ENCODE measurements around the gene CCDC85C.

Gene CCDC85C

DNA sequence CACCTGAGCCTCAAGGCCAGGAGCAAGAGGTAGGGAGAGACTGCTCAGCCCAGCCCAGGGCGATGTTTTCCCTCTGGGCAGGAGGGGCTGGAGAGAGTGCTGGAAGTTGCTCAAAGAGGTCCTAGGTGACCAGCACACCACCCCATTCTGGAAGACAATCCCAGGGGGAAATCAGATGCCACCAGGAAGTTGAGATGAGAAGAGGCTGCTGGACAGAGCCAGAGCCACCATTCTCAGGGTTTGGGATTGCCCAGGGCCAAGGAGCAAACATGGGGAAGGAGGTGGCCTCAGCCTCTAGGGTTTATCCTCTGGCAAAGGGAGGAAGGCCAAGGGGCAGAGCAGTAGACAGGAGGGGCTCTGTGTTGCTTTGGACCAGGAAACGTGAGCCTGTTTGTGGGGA is 11.6 kb downstream of the CCDC85C start:
- ChIA-PET CTCF (no interaction called here), POLR2A (no interaction called here)
- no peak for DNase-seq (ENCODE audit: extremely low spot score)
- TF ChIP-seq HDGF (IDR thresholded peaks at IDR 0.05; ENCODE audit: borderline replicate concordance) (no peak), CTBP1 (IDR thresholded peaks at IDR 0.05; ENCODE audit: borderline replicate concordance) (no peak), NFRKB (IDR thresholded peaks at IDR 0.05) (no peak), ZNF384 (IDR thresholded peaks at IDR 0.05) (no peak), ARNT (IDR thresholded peaks at IDR 0.05) (no peak), LEF1 (IDR thresholded peaks at IDR 0.05; ENCODE audit: borderline replicate concordance) (no peak), SUZ12 (IDR thresholded peaks at IDR 0.05) (no peak), FOXA1 (IDR thresholded peaks at IDR 0.05) (no peak)
- TF ChIP-seq, protein P1, sequence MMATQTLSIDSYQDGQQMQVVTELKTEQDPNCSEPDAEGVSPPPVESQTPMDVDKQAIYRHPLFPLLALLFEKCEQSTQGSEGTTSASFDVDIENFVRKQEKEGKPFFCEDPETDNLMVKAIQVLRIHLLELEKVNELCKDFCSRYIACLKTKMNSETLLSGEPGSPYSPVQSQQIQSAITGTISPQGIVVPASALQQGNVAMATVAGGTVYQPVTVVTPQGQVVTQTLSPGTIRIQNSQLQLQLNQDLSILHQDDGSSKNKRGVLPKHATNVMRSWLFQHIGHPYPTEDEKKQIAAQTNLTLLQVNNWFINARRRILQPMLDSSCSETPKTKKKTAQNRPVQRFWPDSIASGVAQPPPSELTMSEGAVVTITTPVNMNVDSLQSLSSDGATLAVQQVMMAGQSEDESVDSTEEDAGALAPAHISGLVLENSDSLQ (IDR thresholded peaks at IDR 0.05) = no peak

DNA sequence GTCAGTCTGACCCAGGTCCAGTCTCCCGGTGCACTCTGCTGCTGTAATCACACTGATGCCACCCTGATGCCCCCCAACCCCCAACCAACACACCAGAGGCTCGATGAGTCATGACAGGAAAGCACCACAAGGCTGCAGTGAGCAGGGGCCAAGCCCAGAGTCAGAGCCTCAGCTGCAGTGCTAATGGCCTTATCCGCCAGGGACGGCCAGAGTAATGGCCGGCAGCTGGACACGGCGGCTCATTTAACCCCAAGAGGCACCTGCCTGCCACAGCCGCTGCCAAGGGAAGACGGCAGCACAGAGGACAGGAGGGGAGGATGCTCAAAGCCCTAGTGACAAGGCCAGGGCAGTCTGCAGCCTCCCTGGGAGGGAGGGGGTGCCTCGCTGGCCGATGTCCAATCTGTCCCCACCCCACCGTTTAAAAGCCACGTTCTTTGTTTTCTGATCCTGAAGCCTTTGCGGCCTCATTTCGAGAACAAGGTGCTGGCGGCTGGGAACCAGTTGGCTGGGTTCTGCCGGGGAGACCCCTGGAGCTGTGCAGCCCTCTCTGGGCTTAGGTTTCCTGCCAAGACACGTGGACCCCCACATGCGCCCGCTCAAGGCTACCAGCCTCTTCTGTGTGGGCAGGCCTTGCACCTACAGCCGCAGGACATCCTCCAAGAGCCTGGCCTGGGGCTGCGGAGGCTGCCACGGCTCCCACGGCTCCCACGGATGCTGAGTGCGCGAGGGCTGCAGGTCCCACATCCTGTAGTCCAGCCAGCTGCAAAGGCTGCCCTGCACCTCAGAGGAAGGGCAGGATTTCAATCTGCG is 13.1 kb downstream of the CCDC85C start:
- ChIA-PET POLR2A (no interaction called here), CTCF (no interaction called here)
- no peak for TF ChIP-seq CTBP1 (IDR thresholded peaks at IDR 0.05; ENCODE audit: borderline replicate concordance)
- TF ChIP-seq SP1 (IDR thresholded peaks at IDR 0.05) = no peak
- TF ChIP-seq LEF1 (IDR thresholded peaks at IDR 0.05; ENCODE audit: borderline replicate concordance) = no peak
- no peak for TF ChIP-seq ZNF384 (IDR thresholded peaks at IDR 0.05)
- DNase-seq (ENCODE audit: extremely low spot score) = no peak

DNA sequence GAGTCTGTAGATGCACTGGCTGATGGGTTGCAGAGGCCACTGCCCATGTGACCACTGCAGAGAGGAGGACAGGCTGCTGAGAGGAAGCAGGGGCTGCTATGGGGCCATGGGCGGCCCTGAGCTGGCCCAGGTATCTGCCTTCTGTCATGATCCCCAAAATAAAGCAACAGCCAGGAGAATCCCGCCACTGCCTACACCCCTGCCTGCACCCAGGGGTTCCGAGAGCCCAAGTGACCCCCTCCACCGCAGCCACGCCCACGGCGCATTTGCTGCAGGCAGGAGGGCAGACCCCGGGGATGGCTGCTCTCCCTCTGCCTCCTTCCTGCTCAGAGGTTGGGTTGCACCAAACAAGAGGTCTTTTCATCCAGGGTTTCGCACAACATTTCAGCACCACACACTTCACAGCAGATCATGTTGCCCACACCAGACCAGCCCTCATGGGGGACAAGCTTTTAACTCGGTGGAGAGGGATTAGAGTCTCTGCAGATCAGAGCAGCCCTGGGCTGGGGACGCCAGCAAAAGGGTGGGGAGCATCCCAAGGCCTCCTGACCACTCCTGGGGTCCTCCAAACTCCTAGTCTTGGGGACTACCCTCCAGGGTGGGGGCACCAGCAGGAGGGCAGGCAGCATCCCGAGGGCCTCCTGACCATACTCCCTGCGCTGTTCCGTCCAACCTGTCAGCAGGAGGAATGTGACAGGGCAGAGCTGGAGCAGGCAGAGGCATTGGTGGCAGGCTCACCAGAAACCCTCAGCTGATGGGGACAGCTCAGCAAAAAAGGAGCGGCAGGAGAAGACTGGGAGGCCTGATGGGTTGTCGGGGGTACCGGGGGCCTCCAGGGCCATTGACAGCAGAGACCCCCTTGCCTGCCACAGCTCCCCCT is 14.1 kb downstream of the CCDC85C start:
- ChIA-PET CTCF (no interaction called here), POLR2A (no interaction called here)
- DNase-seq (ENCODE audit: extremely low spot score) = no peak
- no peak for TF ChIP-seq BHLHE40 (IDR thresholded peaks at IDR 0.05; ENCODE audit: borderline replicate concordance)
- no peak for TF ChIP-seq ARNT (IDR thresholded peaks at IDR 0.05)
- TF ChIP-seq NFRKB (IDR thresholded peaks at IDR 0.05) = no peak
- no peak for TF ChIP-seq L3MBTL2 (conservative IDR thresholded peaks at IDR 0.05)
- TF ChIP-seq, protein P1 (IDR thresholded peaks at IDR 0.05) = no peak
- TF ChIP-seq ZNF384 (IDR thresholded peaks at IDR 0.05) = no peak
- no peak for TF ChIP-seq SP1 (IDR thresholded peaks at IDR 0.05)
- TF ChIP-seq LEF1 (IDR thresholded peaks at IDR 0.05; ENCODE audit: borderline replicate concordance) = no peak
- TF ChIP-seq FOXM1 (IDR thresholded peaks at IDR 0.05; ENCODE audit: borderline replicate concordance) = no peak
- TF ChIP-seq ELF4 (IDR thresholded peaks at IDR 0.05) = no peak
- no peak for TF ChIP-seq HDGF (IDR thresholded peaks at IDR 0.05; ENCODE audit: borderline replicate concordance)
- no peak for TF ChIP-seq FOXK2 (IDR thresholded peaks at IDR 0.05)
- no peak for TF ChIP-seq SUZ12 (IDR thresholded peaks at IDR 0.05)

DNA sequence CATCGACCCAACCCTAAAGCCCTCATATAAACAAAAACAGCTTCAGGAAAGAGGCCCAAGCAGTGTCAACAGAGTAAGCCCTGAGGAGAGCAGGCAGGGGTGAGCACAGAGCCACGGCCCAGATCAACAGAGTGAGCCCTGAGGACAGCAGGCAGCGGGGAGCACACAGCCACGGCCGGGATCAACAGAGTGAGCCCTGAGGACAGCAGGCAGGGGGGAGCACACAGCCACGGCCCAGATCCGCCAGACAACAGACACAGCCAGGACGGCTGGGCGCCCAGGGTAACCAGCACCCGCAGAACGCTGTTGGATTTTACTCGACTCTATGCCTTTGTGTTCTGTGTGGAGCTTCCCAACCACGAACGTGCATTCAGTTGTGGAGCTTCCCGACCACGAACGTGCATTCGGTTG is 15.0 kb downstream of the CCDC85C start:
- CTCF ChIA-PET = no interaction called here
- DNase-seq (ENCODE audit: extremely low spot score) = no peak
- TF ChIP-seq, protein P1 (IDR thresholded peaks at IDR 0.05) = no peak
- TF ChIP-seq FOXM1 (IDR thresholded peaks at IDR 0.05; ENCODE audit: borderline replicate concordance) (no peak), L3MBTL2 (conservative IDR thresholded peaks at IDR 0.05) (no peak)
- POLR2A ChIA-PET = no interaction called here

DNA sequence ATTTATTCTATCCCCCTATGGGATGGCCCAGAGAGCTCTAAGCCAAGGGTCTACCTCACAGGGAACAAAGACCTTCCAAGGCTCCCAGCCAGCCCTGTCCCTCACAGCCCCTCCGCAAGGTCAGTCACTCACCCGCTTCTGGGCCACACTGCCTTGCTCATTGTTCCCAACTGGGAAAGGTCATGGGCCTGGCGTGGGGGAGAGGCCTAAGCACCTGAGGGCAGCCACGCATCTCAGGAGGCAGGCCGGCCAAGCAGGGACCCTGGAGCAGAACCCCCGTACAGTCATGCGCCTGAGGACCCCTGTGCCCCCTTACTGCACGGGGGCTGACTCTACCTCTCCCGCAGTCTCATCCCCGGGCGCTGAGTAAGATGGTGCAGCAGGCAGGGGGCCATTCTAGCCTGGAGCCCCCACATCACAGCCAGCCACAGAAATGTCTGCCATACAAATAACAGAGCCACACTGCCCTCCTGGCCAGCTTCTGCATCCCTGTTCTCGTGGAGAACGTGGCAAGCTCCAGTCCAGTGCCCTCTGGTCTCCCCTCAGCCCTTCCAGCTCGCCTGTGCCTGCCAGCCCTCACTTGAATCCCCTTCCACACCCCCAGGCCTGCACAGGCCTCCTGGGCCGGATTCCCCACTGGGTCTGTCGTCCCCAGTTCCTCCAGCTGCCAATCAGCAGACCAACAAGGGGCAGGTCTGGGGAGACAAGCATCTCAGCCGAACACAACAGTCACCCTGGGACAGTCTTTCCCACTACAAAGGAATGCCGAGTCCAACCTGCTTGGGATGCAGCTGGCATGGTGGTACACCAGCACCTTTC is 16.3 kb downstream of the CCDC85C start:
- ChIA-PET POLR2A (interaction anchor here (1.0 kb wide), 1 partner anchor 15 kb away, joined by 4 read pairs; no protein-coding TSS in a partner anchor), CTCF (interaction anchor here (1.1 kb wide), 1 partner anchor 14 kb away, joined by 3 read pairs; no protein-coding TSS in a partner anchor)
- DNase-seq (ENCODE audit: extremely low spot score) = no peak
- TF ChIP-seq NFRKB (IDR thresholded peaks at IDR 0.05) (no peak), FOXA1 (IDR thresholded peaks at IDR 0.05) (no peak), SP1 (IDR thresholded peaks at IDR 0.05) (no peak), CTBP1 (IDR thresholded peaks at IDR 0.05; ENCODE audit: borderline replicate concordance) (no peak), ELF4 (IDR thresholded peaks at IDR 0.05) (no peak), ZNF384 (IDR thresholded peaks at IDR 0.05) (no peak)

Measured in HEK293T (cell line).